ENCODE measurements around the gene NADK2.

NADK2 gene

DNA sequence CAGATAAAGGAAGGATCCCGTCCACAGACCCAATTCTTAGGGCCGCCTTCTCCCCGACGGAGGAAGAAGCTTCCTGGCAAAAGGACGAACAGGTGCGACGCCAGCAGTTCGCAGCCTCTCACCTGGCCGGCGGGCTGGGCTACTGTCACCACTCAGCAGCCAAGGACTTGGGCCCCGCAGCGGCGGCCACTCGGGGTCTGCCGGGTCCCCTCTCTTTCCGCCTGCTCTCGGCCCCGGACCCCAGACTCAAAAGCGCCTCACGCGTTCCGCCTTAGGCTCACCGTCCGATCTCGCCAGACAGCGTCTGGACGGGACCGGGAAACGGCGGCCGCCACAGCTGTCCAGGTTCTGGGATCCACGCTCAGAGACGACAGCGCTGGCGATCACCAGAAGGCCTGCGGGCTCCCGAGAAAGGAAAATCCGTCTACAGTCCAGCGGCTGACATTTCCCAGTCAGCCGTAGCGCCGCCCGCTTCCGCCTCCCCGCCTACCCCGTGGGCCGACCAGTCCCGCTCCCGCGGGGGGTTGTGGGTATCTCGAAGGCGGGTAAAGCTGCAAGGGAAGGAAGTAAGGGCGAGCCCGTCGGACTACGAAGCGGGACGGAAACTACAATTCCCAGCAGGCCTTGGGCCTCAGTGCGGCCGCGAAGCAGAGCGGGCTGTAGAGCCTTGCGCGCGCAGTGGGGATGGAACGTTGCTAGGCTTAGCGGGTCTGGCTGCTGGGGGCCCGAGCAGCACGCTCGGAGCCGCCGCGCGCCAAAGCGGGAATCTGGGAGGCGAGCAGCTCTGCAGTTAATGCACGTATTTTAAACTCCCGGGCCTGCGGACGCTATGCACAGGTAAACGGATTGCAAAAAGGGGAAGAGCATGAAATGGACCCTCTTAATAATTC, 90.0 kb downstream of the NADK2 start, which contains the start of the genes LMBRD2 and SKP2 (continued):
- no peak for TF ChIP-seq ZNF23 (tag by site-specific recombination; IDR thresholded peaks at IDR 0.05; ENCODE audit: borderline replicate concordance)
- TF ChIP-seq, protein P1, sequence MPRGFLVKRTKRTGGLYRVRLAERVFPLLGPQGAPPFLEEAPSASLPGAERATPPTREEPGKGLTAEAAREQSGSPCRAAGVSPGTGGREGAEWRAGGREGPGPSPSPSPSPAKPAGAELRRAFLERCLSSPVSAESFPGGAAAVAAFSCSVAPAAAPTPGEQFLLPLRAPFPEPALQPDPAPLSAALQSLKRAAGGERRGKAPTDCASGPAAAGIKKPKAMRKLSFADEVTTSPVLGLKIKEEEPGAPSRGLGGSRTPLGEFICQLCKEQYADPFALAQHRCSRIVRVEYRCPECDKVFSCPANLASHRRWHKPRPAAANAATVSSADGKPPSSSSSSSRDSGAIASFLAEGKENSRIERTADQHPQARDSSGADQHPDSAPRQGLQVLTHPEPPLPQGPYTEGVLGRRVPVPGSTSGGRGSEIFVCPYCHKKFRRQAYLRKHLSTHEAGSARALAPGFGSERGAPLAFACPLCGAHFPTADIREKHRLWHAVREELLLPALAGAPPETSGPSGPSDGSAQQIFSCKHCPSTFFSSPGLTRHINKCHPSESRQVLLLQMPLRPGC (tag by site-specific recombination; IDR thresholded peaks at IDR 0.05) = no peak
- no peak for TF ChIP-seq ZNF677 (tag by site-specific recombination; IDR thresholded peaks at IDR 0.05)
- no peak for TF ChIP-seq ZNF19 (tag by site-specific recombination; IDR thresholded peaks at IDR 0.05; ENCODE audit: low read depth)
- TF ChIP-seq KLF16 (tag by site-specific recombination; IDR thresholded peaks at IDR 0.05) = no peak; the same call in 1 of the 2 replicates
- TF ChIP-seq ZBTB8A (tag by site-specific recombination; IDR thresholded peaks at IDR 0.05) = peak; percentile 44; the same call in 1 of the 2 replicates
- TF ChIP-seq ZNF623 (tag by site-specific recombination; IDR thresholded peaks at IDR 0.05) = peak; percentile 27; the same call in 1 of the 2 replicates
- TF ChIP-seq YY2 (tag by site-specific recombination; IDR thresholded peaks at IDR 0.05) = no peak
- no peak for TF ChIP-seq ZFP41 (tag by site-specific recombination; IDR thresholded peaks at IDR 0.05; ENCODE audit: borderline replicate concordance)
- TF ChIP-seq BCL11B (tag by site-specific recombination; IDR thresholded peaks at IDR 0.05; ENCODE audit: low read depth) = no peak
- TF ChIP-seq ZSCAN4 (tag by site-specific recombination; IDR thresholded peaks at IDR 0.05) = no peak
- TF ChIP-seq ZNF311 (tag by site-specific recombination; IDR thresholded peaks at IDR 0.05; ENCODE audit: borderline replicate concordance) = no peak
- peak; percentile 69 for TF ChIP-seq SCRT2 (tag by site-specific recombination; IDR thresholded peaks at IDR 0.05)
- no peak for TF ChIP-seq OSR2 (tag by site-specific recombination; IDR thresholded peaks at IDR 0.05)
- TF ChIP-seq ZNF112 (tag by site-specific recombination; IDR thresholded peaks at IDR 0.05) = no peak
- no peak for TF ChIP-seq ZNF174 (tag by site-specific recombination; IDR thresholded peaks at IDR 0.05)
- no peak; the same call in 1 of the 2 replicates for TF ChIP-seq ELK4 (IDR thresholded peaks at IDR 0.05; ENCODE audit: borderline replicate concordance, low read depth, low read length)
- no peak for TF ChIP-seq ZNF138 (tag by site-specific recombination; IDR thresholded peaks at IDR 0.05; ENCODE audit: borderline replicate concordance)
- no peak for TF ChIP-seq ZSCAN23 (tag by site-specific recombination; IDR thresholded peaks at IDR 0.05)
- TF ChIP-seq ZNF830 (tag by site-specific recombination; IDR thresholded peaks at IDR 0.05; ENCODE audit: low read depth) = no peak
- TF ChIP-seq TSHZ1 (tag by site-specific recombination; IDR thresholded peaks at IDR 0.05; ENCODE audit: borderline replicate concordance) = no peak
- TF ChIP-seq, protein P2, sequence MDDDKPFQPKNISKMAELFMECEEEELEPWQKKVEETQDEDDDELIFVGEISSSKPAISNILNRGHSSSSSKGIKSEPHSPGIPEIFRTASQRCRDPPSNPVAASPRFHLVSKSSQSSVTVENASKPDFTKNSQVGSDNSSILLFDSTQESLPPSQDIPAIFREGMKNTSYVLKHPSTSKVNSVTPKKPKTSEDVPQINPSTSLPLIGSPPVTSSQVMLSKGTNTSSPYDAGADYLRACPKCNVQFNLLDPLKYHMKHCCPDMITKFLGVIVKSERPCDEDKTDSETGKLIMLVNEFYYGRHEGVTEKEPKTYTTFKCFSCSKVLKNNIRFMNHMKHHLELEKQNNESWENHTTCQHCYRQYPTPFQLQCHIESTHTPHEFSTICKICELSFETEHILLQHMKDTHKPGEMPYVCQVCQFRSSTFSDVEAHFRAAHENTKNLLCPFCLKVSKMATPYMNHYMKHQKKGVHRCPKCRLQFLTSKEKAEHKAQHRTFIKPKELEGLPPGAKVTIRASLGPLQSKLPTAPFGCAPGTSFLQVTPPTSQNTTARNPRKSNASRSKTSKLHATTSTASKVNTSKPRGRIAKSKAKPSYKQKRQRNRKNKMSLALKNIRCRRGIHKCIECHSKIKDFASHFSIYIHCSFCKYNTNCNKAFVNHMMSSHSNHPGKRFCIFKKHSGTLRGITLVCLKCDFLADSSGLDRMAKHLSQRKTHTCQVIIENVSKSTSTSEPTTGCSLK (tag by site-specific recombination; IDR thresholded peaks at IDR 0.05) = no peak
- no peak; the same call in 1 of the 2 replicates for TF ChIP-seq OVOL3 (tag by site-specific recombination; IDR thresholded peaks at IDR 0.05)
- no peak for TF ChIP-seq ZNF239 (tag by site-specific recombination; IDR thresholded peaks at IDR 0.05)
- no peak for TF ChIP-seq ZNF221 (tag by site-specific recombination; IDR thresholded peaks at IDR 0.05; ENCODE audit: borderline replicate concordance)
- no peak for TF ChIP-seq ZNF558 (tag by site-specific recombination; IDR thresholded peaks at IDR 0.05)
- no peak for TF ChIP-seq BCL11A (tag by site-specific recombination; IDR thresholded peaks at IDR 0.05; ENCODE audit: low read depth)
- peak; percentile 67; the same call in 1 of the 2 replicates for TF ChIP-seq TRIM28 (IDR thresholded peaks at IDR 0.05; ENCODE audit: borderline replicate concordance, low read length)
- TF ChIP-seq, protein P3, sequence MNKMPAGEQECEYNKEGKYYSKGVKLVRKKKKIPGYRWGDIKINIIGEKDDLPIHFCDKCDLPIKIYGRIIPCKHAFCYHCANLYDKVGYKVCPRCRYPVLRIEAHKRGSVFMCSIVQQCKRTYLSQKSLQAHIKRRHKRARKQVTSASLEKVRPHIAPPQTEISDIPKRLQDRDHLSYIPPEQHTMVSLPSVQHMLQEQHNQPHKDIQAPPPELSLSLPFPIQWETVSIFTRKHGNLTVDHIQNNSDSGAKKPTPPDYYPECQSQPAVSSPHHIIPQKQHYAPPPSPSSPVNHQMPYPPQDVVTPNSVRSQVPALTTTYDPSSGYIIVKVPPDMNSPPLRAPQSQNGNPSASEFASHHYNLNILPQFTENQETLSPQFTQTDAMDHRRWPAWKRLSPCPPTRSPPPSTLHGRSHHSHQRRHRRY (tag by site-specific recombination; IDR thresholded peaks at IDR 0.05) = no peak
